HFFc6 (cell line): ENCODE results near the gene RNASE8. TPM values are rescaled to one million over a fixed set of nuclear protein-coding genes. Genes with fewer than 3 reads are reported as not detected.

Source experiments
- DNase-seq: peaks from one replicate; pipeline ENCODE4 v3.0.0-alpha.2; 2018
- H3K27ac Mint-ChIP-seq: 2 replicates; pipeline ENCODE4 v1.8.0; 2020; ENCODE audit warnings: mild to moderate bottlenecking, mixed read lengths
- H3K27me3 Mint-ChIP-seq: 2 replicates; pipeline ENCODE4 v1.8.0; 2021; ENCODE audit warnings: mild to moderate bottlenecking, moderate library complexity, mixed read lengths; ENCODE audit not compliant: insufficient read depth
- H3K36me3 Mint-ChIP-seq: 2 replicates; pipeline ENCODE4 v1.8.0; 2021; ENCODE audit warnings: low read depth, mixed read lengths
- H3K4me1 Mint-ChIP-seq: 2 replicates; pipeline ENCODE4 v1.8.0; 2020; ENCODE audit warnings: low read depth, mixed read lengths
- H3K4me3 Mint-ChIP-seq: 2 replicates; pipeline ENCODE4 v1.8.0; 2020; ENCODE audit warnings: mild to moderate bottlenecking, moderate library complexity, mixed read lengths
- H3K9me3 Mint-ChIP-seq: 2 replicates; pipeline ENCODE4 v1.8.0; 2020; ENCODE audit warnings: mild to moderate bottlenecking, mixed read lengths
- CTCF ChIP-seq: fragments of 200-600 bp; sonication (generic); IDR thresholded peaks from 2 replicates; pipeline ENCODE4 v1.5.0; 2021; ENCODE audit warnings: antibody characterized with exemption, mild to moderate bottlenecking
- total RNA-seq, 6 experiments: library from RNA; stranded (reverse); fragmentation: NEBNext Ultra II Directional; extraction: Animal tissue kit (Norgen Biotek cat#: 25700); gene quantifications; 2 replicates in 1 of 6; 3 replicates in 5 of 6; pipeline ENCODE4 v1.2.3, GENCODE V29; 2021

Gene RNASE8
- total RNA-seq, 6 experiments from 2014 or later, result not detected

GRCh38 chr14:21049271-21049673 lies 8.3 kb upstream of the RNASE8 start:
- Mint-ChIP-seq H3K27ac (peak overlapping the region; percentile 13), H3K36me3 (no peaks in the 10 kb centered on the region), H3K9me3 (no peaks in the 10 kb centered on the region), H3K4me3 (peak overlapping the region; percentile 44), H3K27me3 (peaks cover 8% of the 10 kb centered on the region; the same call in 1 of the 2 replicates), H3K4me1 (peaks cover 34% of the 10 kb centered on the region)
- DNase-seq, result peak; percentile 51
- no peak for TF ChIP-seq CTCF

GRCh38 chr14:21050597-21050996 lies 7.0 kb upstream of the RNASE8 start:
- Mint-ChIP-seq H3K4me3 (no peak overlapping the region), H3K4me1 (peaks cover 30% of the 10 kb centered on the region), H3K27ac (no peak overlapping the region), H3K27me3 (peaks cover 5% of the 10 kb centered on the region; the same call in 1 of the 2 replicates), H3K9me3 (no peaks in the 10 kb centered on the region), H3K36me3 (no peaks in the 10 kb centered on the region)
- no peak for DNase-seq
- no peak for TF ChIP-seq CTCF

GRCh38 chr14:21053184-21054122 lies 4.2 kb upstream of the RNASE8 start:
- Mint-ChIP-seq H3K4me1 (peaks cover 27% of the 10 kb centered on the region), H3K27ac (no peak overlapping the region), H3K27me3 (peaks cover 5% of the 10 kb centered on the region; the same call in 1 of the 2 replicates), H3K9me3 (no peaks in the 10 kb centered on the region), H3K4me3 (no peak overlapping the region), H3K36me3 (no peaks in the 10 kb centered on the region)
- DNase-seq, result no peak
- TF ChIP-seq CTCF, result no peak

GRCh38 chr14:21054123-21054767 lies 3.4 kb upstream of the RNASE8 start:
- DNase-seq, result no peak

GRCh38 chr14:21054768-21055145 lies 2.9 kb upstream of the RNASE8 start:
- Mint-ChIP-seq H3K4me3 (no peak overlapping the region), H3K9me3 (no peaks in the 10 kb centered on the region), H3K4me1 (peaks cover 19% of the 10 kb centered on the region), H3K27ac (no peak overlapping the region), H3K27me3 (peaks cover 5% of the 10 kb centered on the region; the same call in 1 of the 2 replicates), H3K36me3 (no peaks in the 10 kb centered on the region)
- DNase-seq, result no peak
- TF ChIP-seq CTCF, result no peak

More at GRCh38 chr14:21054123-21054767, 3.4 kb upstream of the RNASE8 start:
- TF ChIP-seq CTCF, result no peak
- Mint-ChIP-seq H3K4me1 (peaks cover 22% of the 10 kb centered on the region), H3K27me3 (peaks cover 5% of the 10 kb centered on the region; the same call in 1 of the 2 replicates), H3K27ac (no peak overlapping the region), H3K4me3 (no peak overlapping the region), H3K9me3 (no peaks in the 10 kb centered on the region), H3K36me3 (no peaks in the 10 kb centered on the region)
